Keratinocyte (primary cell): ENCODE results near the gene DUSP28. TPM values are rescaled to one million over a fixed set of nuclear protein-coding genes. Genes with fewer than 3 reads are reported as not detected.

Experiments used
- DNase-seq: peaks from one replicate; pipeline ENCODE4 v3.0.0-alpha.2; 2011; ENCODE audit warnings: low read depth, missing footprints, low spot score
- FAIRE-seq: peaks from 2 replicates; lab custom pipeline; 2011; peaks lifted over from hg19 to GRCh38; lab: Jason Lieb, UNC
- H2AFZ ChIP-seq: 2 replicates; pipeline ENCODE4 v1.6.0; 2012; ENCODE audit warnings: low read length, control low read depth, inconsistent platforms; ENCODE audit not compliant: control insufficient read depth
- H3K27ac ChIP-seq: 2 replicates; pipeline ENCODE4 v1.5.1; 2011; ENCODE audit warnings: low read length; ENCODE audit not compliant: control insufficient read depth, insufficient read depth
- H3K27me3 ChIP-seq: 3 replicates; pipeline ENCODE4 v1.6.0; 2011; ENCODE audit warnings: low read length; ENCODE audit not compliant: control insufficient read depth, insufficient read depth; ENCODE audit errors: extremely low read depth
- H3K36me3 ChIP-seq, 2 experiments: 2 replicates in 1 of 2; 3 replicates in 1 of 2; pipeline ENCODE4 v1.5.1; 2011; ENCODE audit warnings: low read length in 2 of 2, mild to moderate bottlenecking in 1 of 2; ENCODE audit not compliant: control insufficient read depth in 2 of 2, insufficient read depth in 2 of 2; ENCODE audit errors: extremely low read depth in 1 of 2
- H3K4me1 ChIP-seq: 3 replicates; pipeline ENCODE4 v1.5.1; 2011; ENCODE audit warnings: low read length; ENCODE audit not compliant: control insufficient read depth, insufficient read depth; ENCODE audit errors: extremely low read depth
- H3K4me2 ChIP-seq: 3 replicates; pipeline ENCODE4 v1.6.0; 2011; ENCODE audit warnings: low read depth, low read length; ENCODE audit not compliant: control insufficient read depth, insufficient read depth; ENCODE audit errors: extremely low read depth
- H3K4me3 ChIP-seq, 3 experiments: fragments of 200-600 bp in 1 of 3; sonication (generic) in 1 of 3; 2 replicates in 2 of 3; 3 replicates in 1 of 3; pipeline ENCODE4 v1.5.1; 2011 to 2016; ENCODE audit warnings: low read length in 3 of 3, mild to moderate bottlenecking in 3 of 3, control low read depth in 2 of 3, inconsistent platforms in 1 of 3, low read depth in 1 of 3, mixed read lengths in 1 of 3, mixed run types in 1 of 3, moderate library complexity in 1 of 3; ENCODE audit not compliant: control insufficient read depth in 2 of 3, insufficient read depth in 2 of 3; ENCODE audit errors: extremely low read depth in 1 of 3
- H3K79me2 ChIP-seq: 2 replicates; pipeline ENCODE4 v1.6.0; 2012; ENCODE audit warnings: low read length; ENCODE audit not compliant: control insufficient read depth, insufficient read depth
- H3K9ac ChIP-seq: 3 replicates; pipeline ENCODE4 v1.6.0; 2011; ENCODE audit warnings: low read length; ENCODE audit not compliant: control insufficient read depth, insufficient read depth; ENCODE audit errors: extremely low read depth
- H3K9me1 ChIP-seq: 3 replicates; pipeline ENCODE4 v1.6.0; 2011; ENCODE audit warnings: low read length; ENCODE audit not compliant: control insufficient read depth, insufficient read depth; ENCODE audit errors: extremely low read depth
- H3K9me3 ChIP-seq: 2 replicates; pipeline ENCODE4 v1.5.1; 2012; ENCODE audit warnings: low read depth, low read length; ENCODE audit not compliant: control insufficient read depth
- H4K20me1 ChIP-seq: 3 replicates; pipeline ENCODE4 v1.6.0; 2011; ENCODE audit warnings: low read length; ENCODE audit not compliant: control insufficient read depth, insufficient read depth; ENCODE audit errors: extremely low read depth
- EZH2 ChIP-seq: IDR thresholded peaks from one replicate; pipeline ENCODE4 v1.6.1; 2012; ENCODE audit warnings: inconsistent platforms, mild to moderate bottlenecking, low read length, moderate library complexity
- dilution Hi-C: fragments of 300-500 bp; cut with MboI; formaldehyde crosslinking; loops from one replicate; pipeline ENCODE4 v1.7.0; 2020; ENCODE audit warnings: low sequenced_read_pairs; ENCODE audit not compliant: extremely low pct_ligation_motif_present
- polyA plus RNA-seq, 5 experiments: library from polyadenylated mRNA; depleted of rRNA in 3 of 5; stranded (reverse) in 3 of 5; stranded (forward) in 1 of 5; unstranded in 1 of 5; fragments of >200 nt; gene quantifications; 1 replicate in 1 of 5; 2 replicates in 3 of 5; 3 replicates in 1 of 5; pipeline versions ENCODE4 v1.2.1 to v1.2.3, GENCODE V29; 2011 to 2012; ENCODE audit warnings: missing spikeins in 2 of 5, low read depth in 1 of 5, low replicate concordance in 1 of 5
- TF ChIP-seq, protein P1 (sequence below), 3 experiments: IDR thresholded peaks in 1 of 3; conservative IDR thresholded peaks in 1 of 3; optimal IDR thresholded peaks in 1 of 3; 2 replicates in 2 of 3; 3 replicates in 1 of 3; pipeline versions ENCODE3 to v1.5.1; 2011; ENCODE audit warnings: low read length in 3 of 3, mild to moderate bottlenecking in 3 of 3, moderate library complexity in 2 of 3, control low read depth in 1 of 3, inconsistent platforms in 1 of 3; ENCODE audit not compliant: insufficient read depth in 2 of 3; ENCODE audit errors: extremely low read depth in 1 of 3

DUSP28 gene
- polyA plus RNA-seq, 1 donor (not counting 4 experiments of a cell fraction or from before 2014, with no cell fraction given) = 4.4 TPM

DNA sequence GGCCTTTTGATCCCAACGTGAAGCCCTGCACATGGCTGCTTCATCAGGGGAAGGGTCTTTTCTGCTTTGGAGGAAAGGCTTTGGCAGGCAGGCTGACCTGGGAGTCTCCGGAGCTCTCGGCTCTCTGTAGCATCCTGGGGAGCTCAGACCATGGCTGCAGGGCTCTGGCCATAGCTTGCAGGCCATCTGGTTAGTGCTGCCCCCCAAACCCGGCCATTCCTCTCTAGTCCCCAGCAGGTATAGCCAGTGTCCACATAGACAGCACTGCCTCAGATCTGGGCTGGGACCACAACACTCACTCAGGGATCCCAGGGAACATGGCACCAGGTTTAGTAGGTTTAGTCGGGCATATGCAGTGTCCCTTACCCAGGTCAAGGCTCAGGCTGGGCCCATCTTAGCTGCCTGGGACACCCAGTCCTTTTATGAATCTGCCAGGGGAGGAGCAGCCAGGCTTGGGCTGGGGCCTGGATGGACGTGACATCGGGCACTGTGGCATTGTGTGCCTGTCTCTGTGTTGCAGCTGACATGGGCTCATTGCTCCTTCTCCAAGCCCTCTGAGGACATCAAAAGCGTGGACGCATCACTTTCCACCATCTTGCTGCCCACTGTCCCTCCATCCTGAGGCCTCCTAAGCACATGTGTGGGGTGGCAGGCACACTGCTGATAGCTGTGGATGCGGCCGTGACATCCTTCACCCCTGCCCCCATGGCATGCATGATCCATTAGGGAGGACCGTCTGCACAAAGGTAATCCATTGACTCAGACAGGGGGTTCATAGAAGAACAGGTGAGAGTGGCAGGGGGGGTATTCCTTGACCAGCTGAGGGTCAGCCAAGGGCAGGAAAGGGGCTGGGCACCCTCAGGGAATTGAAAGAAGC, 45.9 kb downstream of the DUSP28 start:
- no peak for FAIRE-seq

DNA sequence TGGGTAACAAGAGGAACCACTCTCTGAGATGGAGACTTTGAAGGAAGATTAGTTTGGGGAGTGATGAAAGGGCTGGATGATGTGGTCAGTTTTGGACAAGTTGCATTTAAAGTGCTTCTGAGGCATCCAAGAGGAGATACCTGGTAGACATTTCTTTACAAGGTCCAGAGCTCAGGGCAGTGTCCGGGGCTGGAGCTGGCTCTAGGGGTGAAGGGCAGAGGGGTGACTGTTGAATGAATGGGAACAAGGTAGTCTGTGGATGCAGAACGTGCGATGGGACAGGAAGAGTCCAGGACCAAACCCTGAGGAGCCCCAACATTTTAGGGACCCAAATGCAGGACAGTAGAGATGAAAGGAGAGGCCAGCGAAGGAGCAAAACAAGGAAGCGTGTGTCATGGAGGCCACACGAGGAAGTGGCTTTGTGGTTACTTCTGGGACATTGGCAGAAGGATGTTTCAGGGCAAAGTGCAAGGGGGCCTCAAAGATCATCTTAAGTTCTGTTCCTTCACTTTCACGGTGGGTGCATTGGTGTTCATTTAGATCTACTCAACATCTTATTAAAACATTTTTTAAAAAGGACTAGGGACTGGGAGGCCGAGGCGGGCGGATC, 51.5 kb downstream of the DUSP28 start:
- no peaks in the 10 kb centered on the region for H3K36me3 ChIP-seq
- no peak overlapping the region for H3K4me2 ChIP-seq
- no peaks in the 10 kb centered on the region for H3K27me3 ChIP-seq
- dilution Hi-C loops = no loop called here
- H3K9ac ChIP-seq = no peak overlapping the region
- H2AFZ ChIP-seq = no peak overlapping the region
- H3K79me2 ChIP-seq = no peaks in the 10 kb centered on the region
- no peaks in the 10 kb centered on the region for H4K20me1 ChIP-seq
- FAIRE-seq (no peak), DNase-seq (no peak)
- no peaks in the 10 kb centered on the region for H3K4me1 ChIP-seq
- no peaks in the 10 kb centered on the region for H3K9me3 ChIP-seq
- TF ChIP-seq, protein P1, sequence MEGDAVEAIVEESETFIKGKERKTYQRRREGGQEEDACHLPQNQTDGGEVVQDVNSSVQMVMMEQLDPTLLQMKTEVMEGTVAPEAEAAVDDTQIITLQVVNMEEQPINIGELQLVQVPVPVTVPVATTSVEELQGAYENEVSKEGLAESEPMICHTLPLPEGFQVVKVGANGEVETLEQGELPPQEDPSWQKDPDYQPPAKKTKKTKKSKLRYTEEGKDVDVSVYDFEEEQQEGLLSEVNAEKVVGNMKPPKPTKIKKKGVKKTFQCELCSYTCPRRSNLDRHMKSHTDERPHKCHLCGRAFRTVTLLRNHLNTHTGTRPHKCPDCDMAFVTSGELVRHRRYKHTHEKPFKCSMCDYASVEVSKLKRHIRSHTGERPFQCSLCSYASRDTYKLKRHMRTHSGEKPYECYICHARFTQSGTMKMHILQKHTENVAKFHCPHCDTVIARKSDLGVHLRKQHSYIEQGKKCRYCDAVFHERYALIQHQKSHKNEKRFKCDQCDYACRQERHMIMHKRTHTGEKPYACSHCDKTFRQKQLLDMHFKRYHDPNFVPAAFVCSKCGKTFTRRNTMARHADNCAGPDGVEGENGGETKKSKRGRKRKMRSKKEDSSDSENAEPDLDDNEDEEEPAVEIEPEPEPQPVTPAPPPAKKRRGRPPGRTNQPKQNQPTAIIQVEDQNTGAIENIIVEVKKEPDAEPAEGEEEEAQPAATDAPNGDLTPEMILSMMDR (optimal IDR thresholded peaks at IDR 0.05 in 1 of 3, IDR thresholded peaks at IDR 0.05 in 1 of 3, conservative IDR thresholded peaks at IDR 0.05 in 1 of 3; ENCODE audit: extremely low read depth in 1 of 3, insufficient read depth in 2 of 3, low read length in 3 of 3) = no peak
- TF ChIP-seq EZH2 = no peak
- no peaks in the 10 kb centered on the region for H3K9me1 ChIP-seq
- H3K27ac ChIP-seq = no peak overlapping the region
- no peak overlapping the region for H3K4me3 ChIP-seq

More for the DNA sequence above, 45.9 kb downstream of the DUSP28 start:
- no peak overlapping the region for H3K4me3 ChIP-seq
- no peaks in the 10 kb centered on the region for H3K9me1 ChIP-seq
- H3K9me3 ChIP-seq = no peaks in the 10 kb centered on the region
- no peak overlapping the region for H3K4me2 ChIP-seq
- dilution Hi-C loops = no loop called here
- H3K9ac ChIP-seq = no peak overlapping the region
- no peak overlapping the region for H3K27ac ChIP-seq
- H3K79me2 ChIP-seq = no peaks in the 10 kb centered on the region
- no peak for DNase-seq
- no peaks in the 10 kb centered on the region for H3K4me1 ChIP-seq
- TF ChIP-seq EZH2 = no peak
- TF ChIP-seq, protein P1 (optimal IDR thresholded peaks at IDR 0.05 in 1 of 3, IDR thresholded peaks at IDR 0.05 in 1 of 3, conservative IDR thresholded peaks at IDR 0.05 in 1 of 3; ENCODE audit: extremely low read depth in 1 of 3, insufficient read depth in 2 of 3, low read length in 3 of 3) = no peak
- no peaks in the 10 kb centered on the region for H4K20me1 ChIP-seq
- no peaks in the 10 kb centered on the region for H3K27me3 ChIP-seq
- peaks cover 0 to 2% of the 10 kb centered on the region in 2 experiments for H3K36me3 ChIP-seq
- no peak overlapping the region for H2AFZ ChIP-seq

Other genes starting within 250 kb of the DUSP28 start
- gene GPC1, start 124.7 kb upstream of the DUSP28 start, polyA plus RNA-seq = 46.6 to 117 TPM (median 75.0 TPM) in 3 replicates
- gene ANKMY1, start 2.4 kb upstream of the DUSP28 start, polyA plus RNA-seq = 2.5 to 5.0 TPM (median 3.3 TPM) in 3 replicates
- gene RNPEPL1, start 8.1 kb downstream of the DUSP28 start, polyA plus RNA-seq = 3.7 to 10.1 TPM (median 6.5 TPM) in 3 replicates
- gene CAPN10, start 26.4 kb downstream of the DUSP28 start, polyA plus RNA-seq = 6.1 to 11.8 TPM (median 7.1 TPM) in 3 replicates
- gene GPR35, start 65.1 kb downstream of the DUSP28 start, polyA plus RNA-seq = 0.04 to 0.17 TPM (median 0.09 TPM) in 3 replicates
- not detected in 3 replicates for gene AQP12B, start 122.5 kb downstream of the DUSP28 start, polyA plus RNA-seq
- gene AQP12A, start 131.5 kb downstream of the DUSP28 start, polyA plus RNA-seq = not detected in 3 replicates